ENCODE measurements around the gene LOXHD1.
A peak's percentile ranks its signal among the peaks of the same experiment; 100 is the strongest.

The LOXHD1 gene

GRCh38 chr18:46448347-46448746, 208.7 kb downstream of the LOXHD1 start:
- TF ChIP-seq GATA2 (IDR thresholded peaks at IDR 0.05; ENCODE audit: low read depth, low read length) (no peak), GATA3 (IDR thresholded peaks at IDR 0.05; ENCODE audit: low read depth, low read length) (no peak)

GRCh38 chr18:46447792-46448191, 209.2 kb downstream of the LOXHD1 start:
- TF ChIP-seq GATA2 (IDR thresholded peaks at IDR 0.05; ENCODE audit: low read depth, low read length) (no peak), GATA3 (IDR thresholded peaks at IDR 0.05; ENCODE audit: low read depth, low read length) (no peak)

GRCh38 chr18:46447323-46447722, 209.7 kb downstream of the LOXHD1 start:
- no peak for TF ChIP-seq GATA2 (IDR thresholded peaks at IDR 0.05; ENCODE audit: low read depth, low read length)
- no peak for TF ChIP-seq GATA3 (IDR thresholded peaks at IDR 0.05; ENCODE audit: low read depth, low read length)

- TF ChIP-seq GATA2 (IDR thresholded peaks at IDR 0.05; ENCODE audit: low read depth, low read length) = no peak
- no peak for TF ChIP-seq GATA3 (IDR thresholded peaks at IDR 0.05; ENCODE audit: low read depth, low read length)
These were observed 211.3 kb downstream of the LOXHD1 start for GRCh38 chr18:46445522-46446313.

GRCh38 chr18:46439037-46439436, 218.0 kb downstream of the LOXHD1 start:
- no peak for TF ChIP-seq GATA3 (IDR thresholded peaks at IDR 0.05; ENCODE audit: low read depth, low read length)
- no peak for TF ChIP-seq GATA2 (IDR thresholded peaks at IDR 0.05; ENCODE audit: low read depth, low read length)

- no peak for TF ChIP-seq GATA2 (IDR thresholded peaks at IDR 0.05; ENCODE audit: low read depth, low read length)
- no peak for TF ChIP-seq GATA3 (IDR thresholded peaks at IDR 0.05; ENCODE audit: low read depth, low read length)
These were observed 220.0 kb downstream of the LOXHD1 start for GRCh38 chr18:46437061-46437460.

- no peak for TF ChIP-seq GATA2 (IDR thresholded peaks at IDR 0.05; ENCODE audit: low read depth, low read length)
- no peak for TF ChIP-seq GATA3 (IDR thresholded peaks at IDR 0.05; ENCODE audit: low read depth, low read length)
These were observed 220.4 kb downstream of the LOXHD1 start for GRCh38 chr18:46436621-46437020.

- TF ChIP-seq GATA3 (IDR thresholded peaks at IDR 0.05; ENCODE audit: low read depth, low read length) (no peak), GATA2 (IDR thresholded peaks at IDR 0.05; ENCODE audit: low read depth, low read length) (no peak)
These were observed 222.0 kb downstream of the LOXHD1 start for GRCh38 chr18:46435031-46435430.

GRCh38 chr18:46434629-46435028, 222.4 kb downstream of the LOXHD1 start:
- no peak for TF ChIP-seq GATA3 (IDR thresholded peaks at IDR 0.05; ENCODE audit: low read depth, low read length)
- no peak for TF ChIP-seq GATA2 (IDR thresholded peaks at IDR 0.05; ENCODE audit: low read depth, low read length)

GRCh38 chr18:46433121-46433826, 223.7 kb downstream of the LOXHD1 start:
- TF ChIP-seq GATA3 (IDR thresholded peaks at IDR 0.05; ENCODE audit: low read depth, low read length) (no peak), GATA2 (IDR thresholded peaks at IDR 0.05; ENCODE audit: low read depth, low read length) (no peak)

GRCh38 chr18:46431522-46432171, 225.4 kb downstream of the LOXHD1 start:
- TF ChIP-seq GATA3 (IDR thresholded peaks at IDR 0.05; ENCODE audit: low read depth, low read length) (no peak), GATA2 (IDR thresholded peaks at IDR 0.05; ENCODE audit: low read depth, low read length) (peak; percentile 62)

- TF ChIP-seq GATA2 (IDR thresholded peaks at IDR 0.05; ENCODE audit: low read depth, low read length) = no peak
- TF ChIP-seq GATA3 (IDR thresholded peaks at IDR 0.05; ENCODE audit: low read depth, low read length) = no peak
These were observed 227.3 kb downstream of the LOXHD1 start for GRCh38 chr18:46429649-46430224.

- TF ChIP-seq GATA3 (IDR thresholded peaks at IDR 0.05; ENCODE audit: low read depth, low read length) = no peak
- no peak for TF ChIP-seq GATA2 (IDR thresholded peaks at IDR 0.05; ENCODE audit: low read depth, low read length)
These were observed 227.9 kb downstream of the LOXHD1 start for GRCh38 chr18:46429130-46429529.

GRCh38 chr18:46428368-46428767, 228.7 kb downstream of the LOXHD1 start:
- TF ChIP-seq GATA2 (IDR thresholded peaks at IDR 0.05; ENCODE audit: low read depth, low read length) (no peak), GATA3 (IDR thresholded peaks at IDR 0.05; ENCODE audit: low read depth, low read length) (no peak)

Data from SH-SY5Y (cell line).